Prostate gland (tissue), 2 donors: ENCODE results near the gene LRFN3. TPM values are rescaled to one million over a fixed set of nuclear protein-coding genes. Genes with fewer than 3 reads are reported as not detected.
"Not testable (repeated sequence)": the region's sequence is repeated elsewhere in the genome, so short reads cannot be mapped to it uniquely, and the experiment has no call there.

Experiments used
- DNase-seq: peaks from one replicate; pipeline ENCODE4 v3.0.0-alpha.2; 2019; ENCODE audit warnings: low spot score
- H3K27ac ChIP-seq, 2 donors: fragments of 200-600 bp; sonication (generic); 2 replicates each; pipeline ENCODE4 v1.5.1; 2017 to 2019
- H3K27me3 ChIP-seq: fragments of 200-600 bp; sonication (generic); replicated peaks from 2 replicates; pipeline ENCODE4 v1.5.1; 2019; ENCODE audit not compliant: insufficient read depth
- H3K36me3 ChIP-seq, 2 donors: fragments of 200-600 bp; sonication (generic); 1 replicate in 1 of 2; 2 replicates in 1 of 2; pipeline versions ENCODE4 v1.5.1 to v1.8.1; 2017 to 2019
- H3K4me1 ChIP-seq: fragments of 200-600 bp; sonication (generic); replicated peaks from 2 replicates; pipeline ENCODE4 v1.5.1; 2019
- H3K4me3 ChIP-seq, 2 donors: fragments of 200-600 bp; sonication (generic); 2 replicates each; pipeline ENCODE4 v1.5.1; 2017 to 2019
- H3K9me3 ChIP-seq: fragments of 200-600 bp; sonication (generic); 2 replicates; pipeline ENCODE4 v1.5.1; 2017
- CTCF ChIP-seq, 4 experiments: fragments of 200-600 bp in 2 of 4; fragments of 450-650 bp in 2 of 4; sonication (generic) in 2 of 4; IDR thresholded peaks; 1 replicate in 3 of 4; 2 replicates in 1 of 4; pipeline ENCODE4 v1.5.1; 2016 to 2019; ENCODE audit warnings: antibody characterized with exemption in 4 of 4, mild to moderate bottlenecking in 2 of 4, moderate library complexity in 2 of 4
- POLR2A ChIP-seq: fragments of 450-650 bp; IDR thresholded peaks from one replicate; pipeline ENCODE4 v1.6.1; 2016; ENCODE audit warnings: antibody characterized with exemption, mild to moderate bottlenecking
- POLR2AphosphoS5 ChIP-seq: sonication (generic); formaldehyde crosslinking; IDR thresholded peaks from one replicate; pipeline ENCODE4 v1.6.1; 2017; ENCODE audit warnings: antibody characterized with exemption
- WGBS: methylation state at CpG from one replicate; pipeline ENCODE4 v1.1.5; 2018; 5-methylcytosine and 5-hydroxymethylcytosine counted together
- intact Hi-C: fragments of 100-400 bp; cut with DNase I; formaldehyde crosslinking; loops from one replicate; pipeline ENCODE4 v1.14.2; 2022
- total RNA-seq, 2 donors: library from RNA; depleted of rRNA; stranded (reverse); fragments of >200 nt; gene quantifications; one replicate each; pipeline ENCODE4 v1.1.0, GENCODE V29; 2016

LRFN3 gene
- total RNA-seq, 2 donors from 2014 or later, result 21.7 to 32.3 TPM

DNA sequence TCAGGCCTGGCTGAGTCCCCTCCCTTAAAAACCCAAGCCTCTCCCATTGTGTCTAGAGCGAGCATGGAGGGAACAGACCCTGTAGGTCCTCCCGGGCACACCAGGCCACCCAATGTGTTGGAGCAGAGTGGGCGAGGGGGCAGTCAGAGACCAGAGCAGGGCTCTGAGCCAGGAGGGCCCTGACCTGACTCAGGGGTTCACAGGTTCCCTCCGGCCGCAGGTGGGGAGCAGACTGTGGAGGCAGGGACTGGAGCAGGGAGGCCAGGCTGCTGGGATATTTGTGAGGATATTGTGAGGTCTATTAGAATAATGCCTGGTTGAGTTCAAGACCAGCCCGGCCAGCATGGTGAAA is 26.5 kb upstream of the LRFN3 start:
- no peaks in the 10 kb centered on the region for H3K4me1 ChIP-seq
- H3K9me3 ChIP-seq, result no peaks in the 10 kb centered on the region
- TF ChIP-seq POLR2A (no peak), CTCF (IDR thresholded peaks at IDR 0.05) (no peak), POLR2AphosphoS5 (no peak)
- H3K27ac ChIP-seq, result no peak overlapping the region
- no peaks in the 10 kb centered on the region for H3K27me3 ChIP-seq
- no peaks in the 10 kb centered on the region for H3K36me3 ChIP-seq
- no peak overlapping the region for H3K4me3 ChIP-seq
- WGBS, result 75% methylated on average over 6 of the region's 6 CpGs
- intact Hi-C loops, result no loop called here
- no peak for DNase-seq

DNA sequence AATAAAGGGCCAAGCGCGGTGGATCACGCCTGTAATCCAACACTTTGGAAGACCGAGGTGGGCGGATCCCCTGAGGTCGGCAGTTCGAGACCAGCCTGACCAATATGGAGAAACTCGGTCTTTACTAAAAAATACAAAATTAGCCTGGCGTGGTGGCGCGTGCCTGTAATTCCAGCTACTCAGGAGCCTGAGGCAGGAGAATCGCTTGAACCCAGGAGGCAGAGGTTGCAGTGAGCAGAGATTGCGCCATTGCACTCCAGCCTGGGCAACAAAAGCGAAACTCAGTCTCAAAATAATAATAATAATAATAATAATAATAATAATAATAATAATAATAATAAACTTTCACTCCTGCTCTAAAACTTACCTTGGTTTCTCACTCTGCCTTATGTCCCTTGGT is 25.8 kb upstream of the LRFN3 start:
- H3K4me1 ChIP-seq, H3K9me3 ChIP-seq, DNase-seq, H3K4me3 ChIP-seq, H3K27ac ChIP-seq, H3K27me3 ChIP-seq, H3K36me3 ChIP-seq, intact Hi-C loops: not testable (repeated sequence)
- 95% methylated on average over 14 of the region's 14 CpGs for WGBS

- TF ChIP-seq POLR2AphosphoS5, result no peak
- TF ChIP-seq POLR2A, result no peak
- no peak for TF ChIP-seq CTCF (IDR thresholded peaks at IDR 0.05)
- Histone ChIP-seq H3K4me1 (no peaks in the 10 kb centered on the region), H3K27ac (no peak overlapping the region), H3K36me3 (no peaks in the 10 kb centered on the region), H3K9me3 (no peaks in the 10 kb centered on the region), H3K4me3 (no peak overlapping the region), H3K27me3 (no peaks in the 10 kb centered on the region)
- no peak for DNase-seq
- intact Hi-C loops, result no loop called here
- 63% methylated on average over 3 of the region's 3 CpGs for WGBS
Measured at GRCh38 chr19:35911173-35911572, 25.0 kb upstream of the LRFN3 start.

GRCh38 chr19:35911790-35912189 is 24.4 kb upstream of the LRFN3 start:
- intact Hi-C loops, result no loop called here
- 50% methylated on average over 5 of the region's 5 CpGs for WGBS
- Histone ChIP-seq H3K27me3 (no peaks in the 10 kb centered on the region), H3K4me1 (no peaks in the 10 kb centered on the region), H3K36me3 (no peaks in the 10 kb centered on the region), H3K27ac (no peak overlapping the region), H3K4me3 (no peak overlapping the region), H3K9me3 (no peaks in the 10 kb centered on the region)
- TF ChIP-seq CTCF (IDR thresholded peaks at IDR 0.05) (no peak), POLR2AphosphoS5 (no peak), POLR2A (no peak)
- no peak for DNase-seq

DNA sequence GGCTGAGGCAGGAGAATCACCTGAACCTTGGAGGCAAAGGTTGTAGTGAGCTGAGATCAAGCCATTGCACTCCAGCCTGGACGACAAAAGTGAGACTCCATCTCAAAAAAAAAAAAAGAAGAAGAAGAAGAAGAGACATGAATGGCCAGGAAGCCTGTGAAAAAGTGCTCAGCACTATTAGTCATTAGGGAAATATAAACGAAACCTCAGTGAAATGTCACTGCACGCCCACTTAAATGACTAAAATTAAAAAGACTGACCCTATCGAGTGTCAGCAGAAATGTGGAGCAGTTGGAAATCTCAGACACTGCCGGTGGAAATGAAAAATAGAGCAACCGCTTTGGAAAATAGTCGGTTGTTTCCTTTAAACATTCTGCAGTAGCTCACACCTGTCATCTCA is 22.6 kb upstream of the LRFN3 start:
- no peaks in the 10 kb centered on the region for H3K4me1 ChIP-seq
- H3K27me3 ChIP-seq, result no peaks in the 10 kb centered on the region
- DNase-seq, result no peak
- no peaks in the 10 kb centered on the region for H3K36me3 ChIP-seq
- intact Hi-C loops, result no loop called here
- H3K27ac ChIP-seq, result no peak overlapping the region
- no peaks in the 10 kb centered on the region for H3K9me3 ChIP-seq
- WGBS, result 33% methylated on average over 7 of the region's 7 CpGs
- no peak overlapping the region for H3K4me3 ChIP-seq
- TF ChIP-seq POLR2A, result no peak
- no peak for TF ChIP-seq POLR2AphosphoS5
- no peak for TF ChIP-seq CTCF (IDR thresholded peaks at IDR 0.05)
